Uterus (tissue), 2 donors: Measurements from ENCODE around the gene PAX3.

Experiments
- POLR2A ChIP-seq, 2 donors: fragments of 450-650 bp; IDR thresholded peaks; one replicate each; pipeline ENCODE4 v1.6.1; 2016; ENCODE audit warnings: antibody characterized with exemption in 2 of 2, mild to moderate bottlenecking in 1 of 2, moderate library complexity in 1 of 2
- TF ChIP-seq, protein P1 (sequence below), 4 experiments: fragments of 200-600 bp in 2 of 4; fragments of 450-650 bp in 2 of 4; sonication (generic) in 2 of 4; IDR thresholded peaks; one replicate each; pipeline ENCODE4 v1.5.1; 2016 to 2019; ENCODE audit warnings: antibody characterized with exemption in 4 of 4, mild to moderate bottlenecking in 2 of 4, moderate library complexity in 1 of 4

DNA sequence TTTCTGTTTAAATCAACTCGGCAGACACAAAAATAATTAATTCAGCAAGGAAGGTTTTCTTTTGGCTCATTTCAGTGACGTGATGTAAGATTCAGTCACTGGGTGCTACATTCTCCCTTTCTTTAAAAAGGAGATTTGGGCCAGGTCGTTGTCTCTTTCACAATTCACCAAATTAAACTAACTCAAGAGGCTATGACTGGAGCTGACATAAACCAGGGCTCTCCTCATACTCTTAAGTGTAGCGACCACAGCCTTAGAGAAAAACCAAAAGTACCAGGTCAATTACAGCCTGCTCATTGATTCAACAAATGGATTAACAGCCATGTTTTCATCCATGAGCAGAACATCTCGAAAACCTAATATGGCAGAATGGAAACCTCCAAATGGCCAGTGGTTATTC lies 85.7 kb downstream of the PAX3 start:
- TF ChIP-seq, protein P1, sequence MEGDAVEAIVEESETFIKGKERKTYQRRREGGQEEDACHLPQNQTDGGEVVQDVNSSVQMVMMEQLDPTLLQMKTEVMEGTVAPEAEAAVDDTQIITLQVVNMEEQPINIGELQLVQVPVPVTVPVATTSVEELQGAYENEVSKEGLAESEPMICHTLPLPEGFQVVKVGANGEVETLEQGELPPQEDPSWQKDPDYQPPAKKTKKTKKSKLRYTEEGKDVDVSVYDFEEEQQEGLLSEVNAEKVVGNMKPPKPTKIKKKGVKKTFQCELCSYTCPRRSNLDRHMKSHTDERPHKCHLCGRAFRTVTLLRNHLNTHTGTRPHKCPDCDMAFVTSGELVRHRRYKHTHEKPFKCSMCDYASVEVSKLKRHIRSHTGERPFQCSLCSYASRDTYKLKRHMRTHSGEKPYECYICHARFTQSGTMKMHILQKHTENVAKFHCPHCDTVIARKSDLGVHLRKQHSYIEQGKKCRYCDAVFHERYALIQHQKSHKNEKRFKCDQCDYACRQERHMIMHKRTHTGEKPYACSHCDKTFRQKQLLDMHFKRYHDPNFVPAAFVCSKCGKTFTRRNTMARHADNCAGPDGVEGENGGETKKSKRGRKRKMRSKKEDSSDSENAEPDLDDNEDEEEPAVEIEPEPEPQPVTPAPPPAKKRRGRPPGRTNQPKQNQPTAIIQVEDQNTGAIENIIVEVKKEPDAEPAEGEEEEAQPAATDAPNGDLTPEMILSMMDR (IDR thresholded peaks at IDR 0.05) = no peak
- no peak for TF ChIP-seq POLR2A (IDR thresholded peaks at IDR 0.05)
